A549 treated with Hydrocortisone at 1 μM for 4 hours (cell line): ENCODE data around the gene SART1. TPM values are rescaled to one million over a fixed set of nuclear protein-coding genes. Genes with fewer than 3 reads are reported as not detected.

ENCODE experiments used
- total RNA-seq: library from RNA; stranded (reverse); fragments of 200-300 nt; extraction: Qiagen RNA extraction; gene quantifications from 5 replicates; pipeline ENCODE4 v1.2.3, GENCODE V29; 2022

SART1 gene, protein sequence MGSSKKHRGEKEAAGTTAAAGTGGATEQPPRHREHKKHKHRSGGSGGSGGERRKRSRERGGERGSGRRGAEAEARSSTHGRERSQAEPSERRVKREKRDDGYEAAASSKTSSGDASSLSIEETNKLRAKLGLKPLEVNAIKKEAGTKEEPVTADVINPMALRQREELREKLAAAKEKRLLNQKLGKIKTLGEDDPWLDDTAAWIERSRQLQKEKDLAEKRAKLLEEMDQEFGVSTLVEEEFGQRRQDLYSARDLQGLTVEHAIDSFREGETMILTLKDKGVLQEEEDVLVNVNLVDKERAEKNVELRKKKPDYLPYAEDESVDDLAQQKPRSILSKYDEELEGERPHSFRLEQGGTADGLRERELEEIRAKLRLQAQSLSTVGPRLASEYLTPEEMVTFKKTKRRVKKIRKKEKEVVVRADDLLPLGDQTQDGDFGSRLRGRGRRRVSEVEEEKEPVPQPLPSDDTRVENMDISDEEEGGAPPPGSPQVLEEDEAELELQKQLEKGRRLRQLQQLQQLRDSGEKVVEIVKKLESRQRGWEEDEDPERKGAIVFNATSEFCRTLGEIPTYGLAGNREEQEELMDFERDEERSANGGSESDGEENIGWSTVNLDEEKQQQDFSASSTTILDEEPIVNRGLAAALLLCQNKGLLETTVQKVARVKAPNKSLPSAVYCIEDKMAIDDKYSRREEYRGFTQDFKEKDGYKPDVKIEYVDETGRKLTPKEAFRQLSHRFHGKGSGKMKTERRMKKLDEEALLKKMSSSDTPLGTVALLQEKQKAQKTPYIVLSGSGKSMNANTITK
- 43.5 to 63.3 TPM (median 54.0 TPM) in 5 replicates for total RNA-seq

DNA sequence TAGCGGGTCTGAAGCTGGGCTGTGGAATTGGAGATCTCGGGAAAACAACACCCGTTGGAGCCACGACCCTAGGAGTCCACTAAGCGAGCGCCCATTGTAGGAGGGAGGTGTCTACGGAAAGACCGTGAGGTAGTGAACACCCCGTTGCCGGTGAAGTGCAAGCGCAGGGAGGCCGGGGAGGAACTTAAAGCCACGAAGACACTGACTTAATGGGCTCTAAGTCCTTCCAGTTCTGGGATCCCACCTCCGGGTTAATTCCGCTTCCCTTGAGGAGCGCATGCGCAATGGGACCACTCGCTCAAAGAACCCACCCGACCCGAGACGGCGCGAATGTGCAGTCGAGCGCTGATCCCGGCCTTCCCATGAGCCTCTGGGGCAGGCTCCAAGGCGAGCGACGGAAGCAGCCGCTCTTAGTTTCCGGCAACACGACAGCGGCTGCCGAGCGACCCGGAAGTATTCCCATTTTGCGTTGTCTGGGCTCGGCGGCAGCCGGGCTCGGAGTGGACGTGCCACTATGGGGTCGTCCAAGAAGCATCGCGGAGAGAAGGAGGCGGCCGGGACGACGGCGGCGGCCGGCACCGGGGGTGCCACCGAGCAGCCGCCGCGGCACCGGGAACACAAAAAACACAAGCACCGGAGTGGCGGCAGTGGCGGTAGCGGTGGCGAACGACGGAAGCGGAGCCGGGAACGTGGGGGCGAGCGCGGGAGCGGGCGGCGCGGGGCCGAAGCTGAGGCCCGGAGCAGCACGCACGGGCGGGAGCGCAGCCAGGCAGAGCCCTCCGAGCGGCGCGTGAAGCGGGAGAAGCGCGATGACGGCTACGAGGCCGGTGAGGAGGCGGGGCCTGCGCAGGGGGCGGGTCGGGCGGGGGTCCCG lies at the start of gene SART1:
Gene SART1, plus strand, starts transcription at position 468 of the 874 bp plus-strand sequence. Its CDS starts 47 bp downstream, at position 515.

DNA sequence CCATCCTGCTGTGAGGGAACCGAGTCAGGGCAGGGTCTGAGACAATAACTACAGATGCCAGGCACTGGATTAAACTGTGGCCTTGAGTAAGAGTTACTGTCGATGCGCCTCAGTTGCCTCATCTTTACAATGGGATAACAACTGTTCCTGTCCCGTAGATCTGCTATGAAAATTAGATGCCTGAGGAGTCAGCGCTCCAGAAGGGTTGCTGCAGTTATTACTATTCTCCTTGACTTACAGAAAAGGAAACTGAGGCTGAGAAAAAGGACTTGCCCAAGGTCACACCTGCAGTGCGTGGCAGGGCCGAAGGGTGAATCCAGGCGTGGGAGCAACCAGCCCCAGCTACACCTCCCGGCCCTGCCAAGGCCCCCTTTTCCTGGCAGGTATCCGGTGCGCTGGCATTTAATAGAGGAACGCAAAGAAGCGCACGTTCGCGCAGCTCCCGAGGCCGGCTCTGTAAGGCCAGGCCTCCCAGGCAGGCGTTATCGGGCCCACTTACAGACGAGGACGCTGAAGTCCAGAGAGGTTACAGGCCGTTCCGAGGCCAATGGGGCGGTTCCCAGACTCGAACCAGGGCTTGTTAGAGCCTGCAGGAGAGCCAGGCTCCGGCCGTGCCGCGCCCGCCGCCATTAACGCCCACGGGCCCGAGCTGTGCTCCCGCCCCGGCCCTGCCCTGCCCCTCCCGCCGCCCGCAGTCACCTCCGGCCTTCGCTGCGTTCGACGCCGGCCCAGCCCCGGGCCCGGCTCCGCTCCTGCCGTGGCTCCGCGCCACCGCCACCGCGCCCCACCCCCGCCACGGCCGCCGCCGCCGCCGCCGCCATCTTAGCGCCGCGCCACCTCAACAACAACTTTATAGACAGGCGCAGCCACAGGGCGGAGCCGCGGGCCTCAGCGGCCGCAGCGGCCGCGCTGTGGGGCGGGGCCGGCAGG lies 43.1 kb upstream of the SART1 start, which contains the start of gene C11orf68:
Gene C11orf68, minus strand, starts transcription at position 852 of the 930 bp plus-strand sequence. Its CDS starts 31 bp downstream, at position 821.

DNA sequence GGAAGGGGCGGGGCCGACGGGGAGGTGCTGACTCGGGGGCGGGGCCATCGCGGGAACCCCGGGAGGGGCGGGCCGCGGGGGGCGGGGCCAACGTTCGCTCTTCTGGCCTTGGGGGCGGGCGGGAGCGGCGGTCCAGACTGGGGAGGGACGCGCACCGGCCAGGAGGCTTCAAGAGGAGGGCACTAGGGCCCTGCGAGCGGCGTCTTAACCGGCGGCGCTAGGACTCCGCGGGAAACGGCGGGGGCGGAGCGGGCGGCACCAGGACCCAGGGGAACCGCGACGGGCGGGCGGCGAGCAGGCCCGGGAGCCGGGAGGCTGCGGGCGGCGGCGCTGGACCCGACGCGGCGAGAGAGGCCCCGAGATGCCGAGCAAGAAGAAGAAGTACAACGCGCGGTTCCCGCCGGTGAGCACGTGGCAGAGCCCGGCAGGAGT lies 42.4 kb upstream of the SART1 start, which contains the start of gene DRAP1:
Gene DRAP1, plus strand, starts transcription at position 286 of the 432 bp plus-strand sequence. Its CDS starts 76 bp downstream, at position 362.

DNA sequence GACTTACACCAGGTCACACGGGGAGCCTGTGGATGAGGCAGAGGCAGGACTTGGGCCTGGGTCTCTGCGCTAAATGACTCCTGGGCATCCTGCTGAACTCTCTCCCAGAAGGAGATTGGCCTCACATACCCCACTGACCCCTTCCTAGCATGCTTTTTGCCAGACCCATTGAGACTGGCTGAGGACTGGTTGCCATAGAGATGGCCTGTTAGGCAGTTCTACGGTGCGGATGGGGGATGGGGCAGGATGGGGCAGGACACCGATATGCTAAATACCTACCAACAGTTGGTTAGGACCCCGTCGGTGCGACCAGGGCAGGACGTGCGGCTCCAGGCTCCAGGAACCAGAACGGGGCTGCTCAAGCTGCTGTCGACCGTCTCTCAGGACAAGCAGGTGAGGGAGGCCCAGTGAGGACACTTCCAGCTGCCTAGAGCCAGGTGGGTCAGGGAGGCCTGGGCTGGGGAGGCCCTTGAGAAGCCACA lies 16.1 kb upstream of the SART1 start, which contains the start of gene TSGA10IP:
Gene TSGA10IP, plus strand, starts transcription at position 51 of the 482 bp plus-strand sequence. Its CDS starts 196 bp downstream, at position 247.

DNA sequence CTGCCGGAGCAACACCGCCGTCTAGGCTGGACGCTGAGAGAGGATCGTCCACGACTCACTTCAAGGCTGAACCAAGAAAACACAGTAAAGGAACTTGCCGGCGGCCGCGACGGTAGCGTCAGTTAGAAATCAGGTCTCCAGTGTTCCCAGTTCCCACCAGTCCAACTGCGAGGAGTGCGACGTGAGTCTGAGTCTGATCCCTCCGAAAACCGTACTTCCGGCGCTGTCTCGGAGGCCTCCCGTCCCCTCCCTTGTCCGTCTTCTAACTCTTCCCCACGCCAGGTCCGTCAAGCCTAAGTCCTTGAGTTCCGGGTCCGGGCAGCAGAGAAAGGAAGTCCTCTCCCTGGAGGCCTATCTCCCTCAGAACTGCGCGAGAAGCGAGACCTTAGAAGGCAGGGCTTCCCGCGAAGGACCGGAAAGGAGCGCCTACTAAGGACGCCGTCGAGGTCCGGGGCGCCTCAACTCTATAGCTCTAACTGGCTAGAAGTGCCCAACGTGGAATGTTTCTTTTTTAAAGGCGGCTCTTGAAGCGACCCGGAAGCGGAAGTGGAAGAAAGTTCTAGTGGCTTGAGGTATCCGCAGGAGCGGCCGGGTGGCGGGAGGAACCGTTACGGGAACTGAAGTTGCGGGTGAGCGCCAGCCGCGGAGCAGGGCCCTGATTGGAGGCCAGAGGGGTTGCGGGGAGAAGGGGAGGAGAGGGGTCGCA lies 40.6 kb downstream of the SART1 start, which contains the start of the genes BANF1 and EIF1AD:
Gene BANF1, plus strand, starts transcription at position 562 of the 706 bp plus-strand sequence. CDS start 748 bp downstream, outside the sequence.
Gene EIF1AD, minus strand, starts transcription at position 216 of the 706 bp plus-strand sequence. CDS start 1,768 bp downstream, outside the sequence.

DNA sequence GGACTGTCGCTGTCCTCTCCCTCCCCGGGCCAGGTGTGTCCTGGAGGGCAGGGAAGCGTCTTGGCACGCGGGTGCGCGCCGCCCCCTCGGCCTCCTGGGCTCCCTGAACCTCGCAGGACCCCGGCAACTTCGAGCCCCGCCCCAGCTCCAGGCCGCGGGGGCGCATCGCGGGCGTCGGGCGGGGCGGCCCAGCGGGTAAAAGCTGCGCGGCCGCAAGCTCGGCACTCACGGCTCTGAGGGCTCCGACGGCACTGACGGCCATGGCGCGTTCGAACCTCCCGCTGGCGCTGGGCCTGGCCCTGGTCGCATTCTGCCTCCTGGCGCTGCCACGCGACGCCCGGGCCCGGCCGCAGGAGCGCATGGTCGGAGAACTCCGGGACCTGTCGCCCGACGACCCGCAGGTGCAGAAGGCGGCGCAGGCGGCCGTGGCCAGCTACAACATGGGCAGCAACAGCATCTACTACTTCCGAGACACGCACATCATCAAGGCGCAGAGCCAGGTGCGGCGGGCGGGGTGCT lies 50.3 kb downstream of the SART1 start, which contains the start of gene CST6:
Gene CST6, plus strand, starts transcription at position 224 of the 519 bp plus-strand sequence. Its CDS starts 37 bp downstream, at position 261.

DNA sequence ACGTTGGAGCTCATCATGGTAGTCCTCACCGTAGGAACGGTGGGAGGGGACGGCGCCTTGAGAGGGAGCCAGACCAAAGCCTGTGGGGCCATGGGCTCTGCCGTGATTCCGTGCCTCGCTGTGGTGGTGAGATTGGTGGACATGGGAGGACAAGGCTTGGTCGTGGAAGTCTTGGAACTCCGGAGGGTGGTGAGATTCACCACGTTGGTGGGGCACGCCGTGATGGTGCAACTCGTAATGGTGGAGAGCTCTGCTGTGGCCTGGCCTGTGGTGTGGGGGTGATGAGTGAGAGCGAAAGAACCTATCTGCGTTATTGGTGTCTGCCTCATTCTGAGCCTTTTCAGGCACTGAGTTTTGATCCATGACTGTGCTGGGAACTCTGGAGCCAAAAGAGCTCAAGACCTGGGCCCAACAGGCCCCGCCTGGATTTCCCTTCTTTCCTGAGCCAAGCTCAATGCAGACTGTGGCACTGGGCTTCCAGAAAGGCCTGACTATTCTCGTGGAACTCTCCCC lies 64.5 kb downstream of the SART1 start, which contains the start of gene CATSPER1:
Gene CATSPER1, minus strand, starts transcription at position 463 of the 513 bp plus-strand sequence. Its CDS starts 100 bp downstream, at position 363.

Other genes starting within 250 kb of the SART1 start
- 41.2 to 52.5 TPM (median 50.4 TPM) in 5 replicates for gene KAT5, start 249.5 kb upstream of the SART1 start, total RNA-seq
- gene RNASEH2C, start 240.9 kb upstream of the SART1 start, total RNA-seq, result 23.6 to 51.8 TPM (median 47.4 TPM) in 5 replicates
- 8.5 to 11.9 TPM (median 10.8 TPM) in 5 replicates for gene AP5B1, start 180.8 kb upstream of the SART1 start, total RNA-seq
- gene OVOL1, start 174.7 kb upstream of the SART1 start, total RNA-seq, result 0.03 to 0.13 TPM (median 0.08 TPM) in 3 of 5 replicates, not detected in the others
- gene SNX32, start 127.8 kb upstream of the SART1 start, total RNA-seq, result 0.06 to 0.11 TPM (median 0.08 TPM) in 3 of 5 replicates, not detected in the others
- 1,998 to 2,345 TPM (median 2,265 TPM) in 5 replicates for gene CFL1, start 103.6 kb upstream of the SART1 start, total RNA-seq
- 24.8 to 34.3 TPM (median 33.8 TPM) in 5 replicates for gene MUS81, start 101.3 kb upstream of the SART1 start, total RNA-seq
- gene EFEMP2, start 88.9 kb upstream of the SART1 start, total RNA-seq, result 0.78 to 1.3 TPM (median 0.94 TPM) in 5 replicates
- 0.06 to 0.13 TPM (median 0.09 TPM) in 3 of 5 replicates, not detected in the others for gene CTSW, start 81.9 kb upstream of the SART1 start, total RNA-seq
- gene FIBP, start 73.3 kb upstream of the SART1 start, total RNA-seq, result 70.0 to 85.8 TPM (median 82.0 TPM) in 5 replicates
- 18.2 to 42.2 TPM (median 39.0 TPM) in 5 replicates for gene CCDC85B, start 71.1 kb upstream of the SART1 start, total RNA-seq
- gene FOSL1, start 61.3 kb upstream of the SART1 start, total RNA-seq, result 97.6 to 169 TPM (median 123 TPM) in 5 replicates
- 36.2 to 49.2 TPM (median 42.8 TPM) in 5 replicates for gene C11orf68, start 42.7 kb upstream of the SART1 start, total RNA-seq
- 154 to 246 TPM (median 196 TPM) in 5 replicates for gene DRAP1, start 42.3 kb upstream of the SART1 start, total RNA-seq
- not detected in 5 replicates for gene TSGA10IP, start 16.3 kb upstream of the SART1 start, total RNA-seq
- gene EIF1AD, start 40.4 kb downstream of the SART1 start, total RNA-seq, result 36.3 to 54.2 TPM (median 37.8 TPM) in 5 replicates
- gene BANF1, start 40.8 kb downstream of the SART1 start, total RNA-seq, result 350 to 491 TPM (median 479 TPM) in 5 replicates
- not detected in 5 replicates for gene CST6, start 50.3 kb downstream of the SART1 start, total RNA-seq
- gene CATSPER1, start 64.7 kb downstream of the SART1 start, total RNA-seq, result 0.98 to 1.4 TPM (median 1.3 TPM) in 5 replicates
- not detected in 5 replicates for gene GAL3ST3, start 87.4 kb downstream of the SART1 start, total RNA-seq
- gene SF3B2, start 90.6 kb downstream of the SART1 start, total RNA-seq, result 162 to 202 TPM (median 169 TPM) in 5 replicates
- gene PACS1, start 108.5 kb downstream of the SART1 start, total RNA-seq, result 57.6 to 92.8 TPM (median 81.4 TPM) in 5 replicates